ENCODE measurements around the gene OR1K1.

GRCh38 chr9:122785269-122785668 lies 14.7 kb upstream of the OR1K1 start:
- TF ChIP-seq POLR2A (IDR thresholded peaks at IDR 0.05) (no peak), CTCF (IDR thresholded peaks at IDR 0.05) (no peak), POLR2AphosphoS5 (IDR thresholded peaks at IDR 0.05; ENCODE audit: insufficient read depth in 1 of 2, low read depth in 1 of 2) (no peak)

Measured in vagina (tissue), 2 donors.